Fibroblast of the aortic adventitia (primary cell): ENCODE measurements around the gene TLCD5. TPM values are rescaled to one million over a fixed set of nuclear protein-coding genes. Genes with fewer than 3 reads are reported as not detected.

Experiments
- DNase-seq: peaks from one replicate; pipeline ENCODE4 v3.0.0-alpha.2; 2010; ENCODE audit warnings: low read depth
- H3K4me3 ChIP-seq: 2 replicates; pipeline ENCODE4 v1.5.1; 2011; ENCODE audit warnings: low read depth, mild to moderate bottlenecking, control low read depth, low read length, moderate library complexity
- total RNA-seq: library from RNA; depleted of rRNA; stranded (reverse); fragments of >200 nt; gene quantifications from 2 replicates; pipeline ENCODE4 v1.2.3, GENCODE V29; 2012; ENCODE audit warnings: low replicate concordance
- TF ChIP-seq, protein P1 (sequence below): IDR thresholded peaks from 2 replicates; pipeline ENCODE4 v1.5.1; 2011; ENCODE audit warnings: mild to moderate bottlenecking, low read length, control low read depth, inconsistent platforms; ENCODE audit not compliant: insufficient read depth

TLCD5 gene
- total RNA-seq, 1 donor: 6.4 TPM

DNA sequence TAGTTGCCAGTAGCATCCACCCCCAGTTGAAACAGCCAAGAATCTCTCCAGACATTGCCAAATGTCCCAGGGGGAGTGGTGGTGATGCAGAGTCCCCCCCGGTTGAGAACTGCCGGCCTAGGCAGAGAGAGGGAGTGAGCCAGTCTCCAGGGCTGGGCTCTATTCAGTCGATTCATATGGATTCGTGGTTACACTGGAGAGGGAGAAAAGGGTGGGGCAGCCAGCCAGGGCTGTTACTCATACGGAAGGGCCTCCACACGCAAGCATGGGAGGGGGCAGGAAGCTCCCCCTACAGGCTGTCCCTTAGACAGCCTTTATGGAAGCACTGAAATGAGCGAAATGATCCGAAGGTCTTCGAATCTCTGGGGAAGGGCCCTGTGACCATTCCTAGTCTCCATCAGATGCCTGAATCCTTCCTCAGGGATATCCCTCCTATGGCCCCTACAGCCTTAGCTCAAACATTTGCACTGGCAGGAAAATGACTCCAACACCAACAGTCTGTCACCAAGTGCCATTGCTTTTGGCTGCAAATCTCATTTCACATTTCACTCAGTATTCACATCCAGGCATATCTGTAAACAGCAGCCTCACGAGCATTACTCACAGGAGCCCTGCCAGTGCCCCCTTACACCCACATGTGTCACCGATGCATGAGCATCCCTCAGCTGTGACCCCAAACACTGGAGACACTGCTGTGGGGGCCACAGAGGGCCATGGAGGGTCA lies 18.4 kb upstream of the TLCD5 start:
- no peak overlapping the region for H3K4me3 ChIP-seq
- peak; percentile 96 for DNase-seq
- TF ChIP-seq, protein P1, sequence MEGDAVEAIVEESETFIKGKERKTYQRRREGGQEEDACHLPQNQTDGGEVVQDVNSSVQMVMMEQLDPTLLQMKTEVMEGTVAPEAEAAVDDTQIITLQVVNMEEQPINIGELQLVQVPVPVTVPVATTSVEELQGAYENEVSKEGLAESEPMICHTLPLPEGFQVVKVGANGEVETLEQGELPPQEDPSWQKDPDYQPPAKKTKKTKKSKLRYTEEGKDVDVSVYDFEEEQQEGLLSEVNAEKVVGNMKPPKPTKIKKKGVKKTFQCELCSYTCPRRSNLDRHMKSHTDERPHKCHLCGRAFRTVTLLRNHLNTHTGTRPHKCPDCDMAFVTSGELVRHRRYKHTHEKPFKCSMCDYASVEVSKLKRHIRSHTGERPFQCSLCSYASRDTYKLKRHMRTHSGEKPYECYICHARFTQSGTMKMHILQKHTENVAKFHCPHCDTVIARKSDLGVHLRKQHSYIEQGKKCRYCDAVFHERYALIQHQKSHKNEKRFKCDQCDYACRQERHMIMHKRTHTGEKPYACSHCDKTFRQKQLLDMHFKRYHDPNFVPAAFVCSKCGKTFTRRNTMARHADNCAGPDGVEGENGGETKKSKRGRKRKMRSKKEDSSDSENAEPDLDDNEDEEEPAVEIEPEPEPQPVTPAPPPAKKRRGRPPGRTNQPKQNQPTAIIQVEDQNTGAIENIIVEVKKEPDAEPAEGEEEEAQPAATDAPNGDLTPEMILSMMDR: peak; percentile 79

DNA sequence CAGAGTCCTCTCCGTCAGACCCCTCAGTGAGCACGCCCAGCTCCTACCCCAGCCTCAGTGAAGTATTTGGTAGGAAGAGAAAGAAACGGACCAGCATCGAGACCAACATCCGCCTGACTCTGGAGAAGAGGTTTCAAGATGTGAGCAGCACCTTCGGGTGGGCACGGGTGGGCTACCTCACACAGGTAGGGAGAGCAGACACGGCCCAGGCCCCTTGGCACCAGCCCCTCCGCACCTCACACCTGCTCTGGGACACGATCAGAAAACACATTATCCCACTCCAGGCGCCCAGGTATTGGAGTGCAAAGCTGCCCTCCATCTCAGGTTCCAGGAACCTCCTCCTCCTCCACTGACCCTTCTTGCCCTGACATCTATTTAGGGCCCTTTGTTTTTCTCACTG lies 17.6 kb upstream of the TLCD5 start:
- no peak for DNase-seq
- TF ChIP-seq, protein P1: no peak
- no peak overlapping the region for H3K4me3 ChIP-seq

DNA sequence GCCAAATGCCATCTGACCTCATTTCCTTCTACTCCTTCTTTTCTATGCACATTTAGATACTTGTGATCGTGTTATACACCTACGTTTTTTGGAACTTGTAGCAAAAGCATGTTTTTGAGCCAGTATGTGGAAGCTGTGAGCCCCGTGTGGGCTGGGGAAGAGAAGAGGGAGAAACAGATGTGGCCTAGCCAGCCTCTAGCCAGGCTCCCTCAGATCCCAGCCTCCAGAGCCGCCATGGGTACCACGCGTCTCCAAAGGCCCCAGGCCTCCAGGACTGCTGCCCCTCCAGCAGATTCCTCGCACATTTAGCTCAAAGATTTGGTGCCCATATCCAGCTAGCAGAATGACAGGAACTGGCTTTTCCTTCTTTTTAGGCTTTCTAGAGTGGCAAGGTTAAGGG lies 17.0 kb upstream of the TLCD5 start:
- TF ChIP-seq, protein P1: no peak
- no peak for DNase-seq
- H3K4me3 ChIP-seq: no peak overlapping the region

DNA sequence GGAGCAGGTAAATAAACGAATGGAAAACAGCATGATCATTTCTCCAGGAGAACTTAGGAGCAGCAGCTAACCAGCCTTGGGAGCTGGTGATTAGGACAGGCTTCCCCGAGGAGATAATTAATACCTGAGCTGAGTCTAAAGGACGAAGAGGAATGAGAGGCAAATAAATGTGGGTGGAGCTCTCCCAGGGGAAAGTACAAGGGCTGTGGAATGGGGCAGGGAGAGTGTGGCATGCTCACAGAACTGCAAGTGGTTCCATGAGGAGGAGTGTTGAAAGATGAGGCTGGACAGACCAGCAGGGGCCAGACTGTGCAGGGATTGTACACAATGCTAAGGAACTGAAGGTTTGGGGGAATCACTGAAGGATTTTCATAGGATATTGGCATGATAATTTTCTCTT lies 14.2 kb upstream of the TLCD5 start:
- TF ChIP-seq, protein P1: no peak
- H3K4me3 ChIP-seq: no peak overlapping the region
- no peak for DNase-seq

DNA sequence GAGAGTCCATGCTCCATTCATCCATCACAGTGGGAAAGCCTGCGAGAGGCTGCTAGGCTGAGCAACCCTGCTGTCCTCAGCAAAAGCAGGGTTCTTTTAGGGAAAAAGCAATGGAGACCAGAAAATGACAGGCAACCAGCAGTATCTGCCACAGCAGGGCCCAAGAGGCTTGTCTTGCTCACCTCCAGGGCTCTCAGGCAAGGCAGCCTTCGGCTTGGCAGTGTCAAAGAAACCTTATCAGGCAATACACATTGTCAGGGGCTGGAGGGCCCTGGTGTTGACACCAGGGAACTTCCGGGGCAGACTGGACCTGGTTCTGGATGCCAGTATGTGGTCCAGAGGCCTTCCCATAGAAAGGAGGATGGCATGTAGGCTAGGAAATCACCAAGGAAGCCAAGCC lies 10.2 kb upstream of the TLCD5 start:
- TF ChIP-seq, protein P1: no peak
- no peak overlapping the region for H3K4me3 ChIP-seq
- DNase-seq: no peak

DNA sequence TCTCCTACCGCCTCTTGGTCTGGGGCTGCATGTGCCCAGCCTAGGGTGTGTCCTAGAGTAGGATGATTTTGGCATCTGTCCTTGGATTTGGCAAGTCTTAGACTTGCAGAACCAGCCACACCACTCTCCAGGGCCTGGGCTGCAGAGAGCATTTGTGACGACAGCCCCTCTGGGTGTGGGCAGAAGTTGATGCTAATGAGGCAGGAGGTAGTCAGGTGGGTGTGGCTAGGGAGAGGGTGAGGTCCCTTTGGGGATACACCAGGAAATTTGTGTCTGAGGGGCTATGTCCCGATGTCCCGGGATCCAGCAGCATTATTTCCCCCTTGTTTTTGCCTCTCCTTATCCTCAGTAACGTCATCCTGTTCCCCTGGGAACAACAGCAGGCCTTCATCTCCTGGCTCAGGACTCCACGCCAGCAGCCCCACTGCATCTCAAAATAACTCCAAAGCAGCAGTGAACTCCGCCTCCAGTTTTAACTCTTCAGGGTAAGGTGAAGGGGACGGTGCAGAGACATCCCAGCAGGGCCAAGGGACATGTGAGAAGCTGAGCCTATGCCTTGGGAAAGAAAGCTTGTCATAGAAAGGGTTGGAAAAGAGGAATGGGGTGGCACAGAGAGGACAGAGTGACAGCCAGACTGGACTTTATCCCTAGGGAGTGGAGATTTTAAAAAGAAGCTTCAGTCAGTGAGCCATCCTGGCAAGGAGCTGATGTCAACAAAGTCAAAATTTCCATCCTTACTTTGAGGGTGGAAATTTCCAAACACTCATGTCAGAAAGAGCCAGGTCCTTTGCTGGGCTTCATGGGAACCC lies 8.0 kb upstream of the TLCD5 start:
- H3K4me3 ChIP-seq: no peak overlapping the region
- DNase-seq: peak; percentile 87
- TF ChIP-seq, protein P1: no peak
